GM21381 (cell line): Measurements from ENCODE around the gene RNF133.
"Not testable (repeated sequence)": the region's sequence is repeated elsewhere in the genome, so short reads cannot be mapped to it uniquely, and the experiment has no call there.

Experiments
- ATAC-seq: cut with Tn5 transposase; IDR thresholded peaks from one replicate; pipeline ENCODE4 v1.9.1; 2021; ENCODE audit warnings: mild to moderate bottlenecking, moderate library complexity; ENCODE audit not compliant: unreplicated experiment

Gene RNF133

DNA sequence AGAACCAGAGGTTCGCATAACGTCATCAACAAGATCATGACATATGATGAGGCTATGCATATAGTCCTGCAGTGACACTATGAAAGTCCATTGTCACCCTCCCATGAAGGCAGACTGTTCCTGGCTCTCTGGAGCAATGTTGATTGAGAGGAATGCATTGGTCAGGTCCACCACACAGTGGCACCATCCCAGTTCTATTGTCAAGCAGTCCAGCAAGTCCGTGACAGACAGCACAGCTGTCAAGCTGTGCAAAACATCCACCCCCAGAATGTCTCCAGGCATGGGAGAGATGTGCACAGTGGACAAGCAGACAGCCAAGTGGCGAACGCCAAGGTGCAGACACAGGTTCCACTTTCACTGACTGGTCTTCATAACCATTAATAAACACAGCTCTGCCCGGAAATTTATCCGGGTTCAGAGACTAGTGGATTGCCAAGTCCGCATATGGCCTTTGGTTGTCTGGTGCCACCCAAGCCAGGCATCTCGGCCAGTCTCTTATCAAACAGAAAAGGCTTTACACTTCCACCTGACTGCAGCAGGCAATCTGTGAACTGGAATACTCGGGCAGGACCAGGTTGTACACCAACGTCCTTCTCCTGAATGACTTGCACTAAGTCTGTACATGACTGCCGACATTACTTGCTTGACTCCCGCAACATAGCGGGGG is 7.2 kb downstream of the RNF133 start:
- no peak for ATAC-seq

DNA sequence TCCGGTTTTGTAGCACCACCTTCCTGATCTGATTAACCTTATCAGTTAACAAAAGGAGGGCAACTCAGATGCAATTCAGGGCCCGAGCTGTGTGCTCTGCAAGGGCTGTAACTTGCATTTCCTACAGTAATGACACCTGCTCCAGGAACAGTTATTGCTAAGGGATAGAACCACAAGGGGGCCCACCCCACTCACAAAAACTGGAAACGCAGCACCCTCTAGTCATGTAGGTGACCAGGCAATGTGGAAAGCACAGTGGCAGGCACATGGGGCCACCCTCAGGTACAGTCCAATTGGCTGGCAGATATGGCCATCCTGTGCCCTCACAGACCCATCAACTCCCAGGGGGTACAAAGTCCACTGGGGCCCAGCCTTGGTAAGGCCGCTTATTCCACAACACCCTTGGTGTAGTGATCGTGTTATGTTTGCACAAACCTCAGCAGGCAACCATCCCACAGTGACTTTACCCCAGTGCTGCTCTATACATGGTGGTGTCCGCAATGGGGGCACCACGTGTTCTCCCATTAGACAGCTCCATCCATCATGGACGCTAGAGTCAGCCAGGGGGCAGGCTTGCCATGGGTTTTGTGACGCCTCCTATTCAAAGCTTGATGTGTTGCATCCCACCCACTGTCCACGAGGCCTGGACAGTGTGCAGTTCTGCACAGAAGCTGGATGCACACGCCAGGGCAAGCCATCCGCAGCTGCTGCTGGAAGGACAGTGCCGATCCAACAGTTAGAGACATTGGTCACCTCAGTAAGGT is 9.4 kb downstream of the RNF133 start:
- ATAC-seq = no peak

DNA sequence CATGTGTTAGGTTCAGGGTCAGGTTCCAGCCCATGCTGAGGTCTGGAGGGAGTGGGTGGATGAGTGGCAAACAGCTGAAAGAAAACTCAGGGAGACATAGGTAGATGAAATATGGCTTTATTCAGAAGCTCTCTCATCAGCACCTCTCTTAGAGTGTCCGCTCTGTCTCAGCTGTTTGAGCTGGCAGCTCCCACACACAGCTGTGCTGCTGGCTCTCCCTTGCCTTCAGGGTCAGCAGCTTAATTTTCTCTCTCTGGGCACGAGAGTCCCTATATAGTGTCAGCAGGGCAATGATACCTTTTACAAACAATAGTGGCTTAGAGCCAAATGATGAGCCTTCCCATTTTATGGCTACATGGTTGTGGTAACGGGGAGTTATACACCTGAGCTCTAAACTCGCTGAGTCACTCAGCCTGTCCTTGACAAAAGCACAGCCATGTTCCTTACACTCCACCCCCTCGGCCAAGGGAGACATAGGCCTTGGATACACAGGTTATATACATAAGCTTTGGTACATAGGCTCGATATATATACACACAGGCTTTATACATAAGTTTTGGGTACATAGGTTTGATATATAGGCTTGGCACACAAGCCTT is 10.4 kb downstream of the RNF133 start:
- no peak for ATAC-seq

DNA sequence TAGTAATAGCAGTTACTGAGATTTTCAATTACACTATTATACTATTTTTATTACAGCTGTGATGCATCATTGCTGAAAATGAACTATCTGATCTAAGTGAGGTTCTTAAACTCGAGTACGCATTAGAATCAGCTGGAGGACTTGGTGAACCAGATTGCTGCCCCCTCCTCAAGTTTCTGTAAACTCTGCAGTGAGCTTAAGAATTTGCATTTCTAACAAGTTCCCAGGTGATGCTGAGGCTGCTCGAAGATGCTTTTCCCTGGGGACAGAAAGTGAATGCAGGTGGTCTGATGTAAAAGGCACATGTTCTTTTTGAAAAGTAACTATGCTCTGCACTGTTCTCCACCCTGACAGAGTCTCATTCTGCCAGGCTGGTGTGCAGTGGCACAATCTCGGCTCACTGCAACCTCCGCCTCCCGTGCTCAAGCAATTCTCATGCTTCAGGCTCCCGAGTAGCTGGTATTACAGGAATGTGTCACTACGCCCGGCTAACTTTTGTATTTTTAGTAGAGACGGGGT is 12.5 kb downstream of the RNF133 start:
- ATAC-seq = no peak

DNA sequence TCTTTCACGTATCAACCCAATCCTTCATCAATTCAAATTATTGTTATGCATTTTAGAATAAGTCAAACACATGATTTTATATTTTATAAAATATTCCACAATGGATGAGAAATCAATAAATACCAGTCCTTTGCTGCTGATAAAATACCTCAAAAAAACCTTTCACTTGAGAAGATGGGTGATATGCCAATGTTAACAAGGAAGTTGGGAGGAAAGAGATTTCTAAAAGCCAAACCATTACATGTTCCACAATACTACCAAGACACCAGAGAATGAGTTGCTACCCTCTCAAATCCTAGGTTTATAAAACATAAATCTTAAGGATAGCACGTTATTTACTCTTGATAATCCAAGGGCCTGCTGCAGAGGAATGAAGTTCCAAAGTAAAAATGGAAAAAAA is 14.4 kb downstream of the RNF133 start:
- ATAC-seq = no peak

GRCh38 chr7:122682815-122683550 is 15.9 kb downstream of the RNF133 start:
- no peak for ATAC-seq

GRCh38 chr7:122681186-122681585 is 17.7 kb downstream of the RNF133 start:
- not testable (repeated sequence) for ATAC-seq

GRCh38 chr7:122679813-122680212 is 19.1 kb downstream of the RNF133 start:
- ATAC-seq = no peak

DNA sequence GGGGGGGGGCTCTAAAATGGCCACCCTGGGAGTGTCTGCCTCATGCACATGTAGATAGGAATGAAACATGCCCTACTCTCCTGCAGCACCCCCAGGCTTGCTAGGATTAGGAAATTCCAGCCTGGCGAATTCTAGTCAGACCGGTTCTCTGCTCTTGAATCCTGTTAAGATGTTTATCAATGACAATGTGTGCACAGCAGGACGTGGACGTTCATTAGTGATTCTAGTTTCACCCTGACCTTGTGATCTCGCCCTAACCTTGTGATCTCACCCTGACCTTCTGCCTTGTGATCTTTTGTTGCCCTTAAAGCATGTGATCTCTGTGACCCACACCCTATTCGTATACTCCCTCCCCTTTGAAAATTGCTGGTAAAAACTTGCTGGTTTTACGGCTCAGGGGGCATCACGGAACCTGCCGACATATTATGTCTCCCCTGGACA is 19.6 kb downstream of the RNF133 start:
- ATAC-seq = not testable (repeated sequence)

DNA sequence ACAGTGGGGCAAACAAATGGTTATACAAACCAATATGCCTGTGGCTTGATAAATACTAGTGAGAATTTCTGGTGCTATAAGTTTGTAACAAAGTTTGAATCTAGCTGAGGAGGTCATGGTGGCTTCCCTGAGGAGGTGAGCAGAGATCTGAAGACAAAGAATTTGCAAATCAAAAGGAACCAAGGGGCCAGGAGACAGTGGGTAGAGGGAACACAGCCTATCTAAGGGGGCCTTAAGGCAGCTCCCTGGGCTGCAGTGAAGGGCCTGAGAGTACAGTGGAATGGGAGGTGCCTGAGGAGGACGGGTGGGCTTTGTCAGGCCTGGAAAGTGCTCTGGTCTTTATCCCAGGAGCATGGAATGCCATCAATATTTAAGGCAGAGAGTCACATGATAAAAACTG is 21.8 kb downstream of the RNF133 start:
- ATAC-seq = no peak

GRCh38 chr7:122676466-122676865 is 22.5 kb downstream of the RNF133 start:
- no peak for ATAC-seq

DNA sequence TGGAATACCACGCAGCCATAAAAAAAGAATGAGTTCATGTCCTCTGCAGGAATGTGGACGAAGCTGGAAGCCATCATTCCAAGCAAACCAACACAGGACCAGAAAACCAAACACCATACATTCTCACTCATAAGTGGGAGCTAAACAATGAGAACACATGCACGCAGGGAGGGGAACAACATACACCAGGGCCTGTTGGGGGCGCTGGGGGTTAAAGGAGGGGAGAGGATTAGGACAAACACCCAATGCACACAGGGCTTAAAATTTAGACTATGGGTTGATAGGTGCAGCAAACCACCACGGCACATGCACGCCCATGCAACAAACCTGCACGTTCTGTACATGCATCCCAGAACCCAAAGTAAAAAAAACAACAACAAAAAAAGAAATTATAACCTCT is 23.3 kb downstream of the RNF133 start:
- no peak for ATAC-seq

GRCh38 chr7:122675011-122675410 is 23.9 kb downstream of the RNF133 start:
- ATAC-seq = no peak

DNA sequence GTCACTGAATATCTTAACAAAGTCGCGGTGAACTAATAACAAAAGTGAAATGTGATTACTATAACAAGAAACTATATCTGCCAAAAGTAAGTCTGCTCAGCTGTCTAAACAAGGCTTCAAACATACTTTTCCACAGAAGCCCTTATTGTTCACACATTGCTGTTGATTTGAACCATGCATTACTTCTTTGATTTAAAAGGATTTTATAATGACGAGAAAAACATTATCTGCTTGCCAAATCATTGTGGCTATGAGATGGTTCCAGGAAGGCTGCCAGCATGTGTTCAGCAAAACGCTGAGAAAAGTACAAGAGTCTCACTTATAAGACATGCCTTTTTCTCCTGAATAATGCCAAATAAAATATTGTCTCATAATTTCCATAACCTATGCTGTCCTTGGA is 24.4 kb downstream of the RNF133 start:
- ATAC-seq = no peak

GRCh38 chr7:122673951-122674350 is 25.0 kb downstream of the RNF133 start:
- no peak for ATAC-seq

- ATAC-seq = no peak
These were observed 26.4 kb downstream of the RNF133 start for GRCh38 chr7:122672536-122672935.

GRCh38 chr7:122663733-122664132 is 35.2 kb downstream of the RNF133 start:
- ATAC-seq = no peak

GRCh38 chr7:122658856-122659255 is 40.1 kb downstream of the RNF133 start:
- ATAC-seq = no peak

GRCh38 chr7:122653685-122654084 is 45.2 kb downstream of the RNF133 start:
- no peak for ATAC-seq

GRCh38 chr7:122652876-122653275 is 46.0 kb downstream of the RNF133 start:
- ATAC-seq = no peak

DNA sequence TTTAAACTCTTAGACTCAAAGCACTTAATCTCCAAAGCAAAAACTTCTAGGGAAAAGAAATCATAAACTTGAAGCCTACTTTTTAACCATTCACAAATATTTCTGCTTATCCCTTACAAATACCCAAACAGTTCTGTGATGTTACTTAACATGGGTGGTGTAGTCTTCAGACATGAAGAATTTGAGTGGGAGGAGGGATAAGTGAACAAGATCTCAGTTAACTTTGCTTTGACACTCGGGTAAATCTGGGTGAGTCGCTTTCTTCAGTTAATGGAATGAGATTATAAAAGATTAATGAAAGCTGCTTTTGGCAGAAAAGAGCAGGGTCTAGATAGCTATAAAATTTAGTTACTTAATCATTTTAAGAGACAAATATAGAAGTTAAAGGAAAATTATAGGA is 47.5 kb downstream of the RNF133 start:
- no peak for ATAC-seq
